Prostate gland (tissue), 2 donors: Measurements from ENCODE around the gene IGDCC3.

Source experiments
- CTCF ChIP-seq, 4 experiments: fragments of 200-600 bp in 2 of 4; fragments of 450-650 bp in 2 of 4; sonication (generic) in 2 of 4; IDR thresholded peaks; 1 replicate in 3 of 4; 2 replicates in 1 of 4; pipeline ENCODE4 v1.5.1; 2016 to 2019; ENCODE audit warnings: antibody characterized with exemption in 4 of 4, mild to moderate bottlenecking in 2 of 4, moderate library complexity in 2 of 4
- POLR2A ChIP-seq: fragments of 450-650 bp; IDR thresholded peaks from one replicate; pipeline ENCODE4 v1.6.1; 2016; ENCODE audit warnings: antibody characterized with exemption, mild to moderate bottlenecking
- POLR2AphosphoS5 ChIP-seq: sonication (generic); formaldehyde crosslinking; IDR thresholded peaks from one replicate; pipeline ENCODE4 v1.6.1; 2017; ENCODE audit warnings: antibody characterized with exemption

DNA sequence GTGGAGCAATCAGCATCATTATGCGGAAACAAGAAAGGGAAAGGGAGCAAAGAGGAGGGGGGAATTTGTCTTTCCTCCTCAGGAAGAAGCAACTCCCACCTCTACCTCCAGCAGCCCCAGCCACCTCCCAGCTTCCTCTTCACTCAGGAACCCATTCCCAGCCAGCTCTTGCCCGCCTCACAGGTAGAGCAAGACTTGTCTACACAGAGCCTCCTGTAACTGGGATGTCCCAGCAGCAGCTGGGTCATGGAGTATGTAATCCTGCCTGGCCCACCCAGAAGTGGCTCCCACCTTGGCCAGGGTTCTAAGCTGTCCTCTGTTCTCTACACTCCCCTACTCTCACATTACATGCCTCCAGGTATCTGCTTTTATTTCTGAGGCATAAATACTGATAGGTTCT, 14.0 kb downstream of the IGDCC3 start:
- TF ChIP-seq POLR2A (no peak), CTCF (IDR thresholded peaks at IDR 0.05) (no peak), POLR2AphosphoS5 (no peak)
